Breast epithelium (tissue), 4 donors: Measurements from ENCODE around the gene HNRNPA0. TPM values are rescaled to one million over a fixed set of nuclear protein-coding genes. Genes with fewer than 3 reads are reported as not detected.

ENCODE experiments used
- DNase-seq, 2 donors: peaks; one replicate each; pipeline ENCODE4 v3.0.0-alpha.2; 2019; ENCODE audit warnings: low spot score in 2 of 2
- H3K27ac ChIP-seq, 2 donors: fragments of 200-600 bp; sonication (generic) in 1 of 2; one replicate each; pipeline ENCODE4 v1.5.1; 2016 to 2019; ENCODE audit warnings: mild to moderate bottlenecking in 1 of 2
- H3K27me3 ChIP-seq, 2 donors: fragments of 200-600 bp; sonication (generic) in 1 of 2; one replicate each; pipeline versions ENCODE4 v1.5.1 to v1.6.0; 2017 to 2019; ENCODE audit warnings: control low read depth in 1 of 2, mild to moderate bottlenecking in 1 of 2
- H3K36me3 ChIP-seq: fragments of 200-600 bp; one replicate; pipeline ENCODE4 v1.5.1; 2019
- H3K4me1 ChIP-seq, 2 donors: fragments of 200-600 bp; sonication (generic); one replicate each; pipeline ENCODE4 v1.5.1; 2016 to 2019; ENCODE audit warnings: control low read depth in 1 of 2
- H3K4me3 ChIP-seq, 3 donors: fragments of 200-600 bp; sonication (generic); 1 replicate in 2 of 3; 2 replicates in 1 of 3; pipeline ENCODE4 v1.5.1; 2016 to 2019; ENCODE audit warnings: mild to moderate bottlenecking in 3 of 3, moderate library complexity in 2 of 3
- H3K9me3 ChIP-seq, 2 donors: fragments of 200-600 bp; sonication (generic) in 1 of 2; one replicate each; pipeline ENCODE4 v1.5.1; 2016 to 2019; ENCODE audit warnings: control low read depth in 1 of 2
- POLR2A ChIP-seq: fragments of 450-650 bp; IDR thresholded peaks from one replicate; pipeline ENCODE4 v1.6.1; 2016; ENCODE audit warnings: antibody characterized with exemption, mild to moderate bottlenecking, moderate library complexity
- POLR2AphosphoS5 ChIP-seq, 3 donors: sonication (generic); formaldehyde crosslinking; IDR thresholded peaks; one replicate each; pipeline ENCODE4 v1.6.1; 2017; ENCODE audit warnings: antibody characterized with exemption in 3 of 3
- intact Hi-C: fragments of 100-400 bp; cut with DNase I; formaldehyde crosslinking; loops from one replicate; pipeline ENCODE4 v1.15.1; 2023; ENCODE audit warnings: low total_unique reads
- total RNA-seq, 3 donors: library from RNA; depleted of rRNA; stranded (reverse); fragments of >200 nt; gene quantifications; one replicate each; pipeline ENCODE4 v1.1.0, GENCODE V29; 2016
- TF ChIP-seq, protein P1 (sequence below), 3 donors: fragments of 450-650 bp; IDR thresholded peaks; one replicate each; pipeline ENCODE4 v1.5.1; 2016 to 2017; ENCODE audit warnings: antibody characterized with exemption in 3 of 3, mild to moderate bottlenecking in 3 of 3, moderate library complexity in 3 of 3

HNRNPA0 gene
- 10 to 100 TPM; 11.5 to 13.3 (median 11.8) TPM for total RNA-seq

DNA sequence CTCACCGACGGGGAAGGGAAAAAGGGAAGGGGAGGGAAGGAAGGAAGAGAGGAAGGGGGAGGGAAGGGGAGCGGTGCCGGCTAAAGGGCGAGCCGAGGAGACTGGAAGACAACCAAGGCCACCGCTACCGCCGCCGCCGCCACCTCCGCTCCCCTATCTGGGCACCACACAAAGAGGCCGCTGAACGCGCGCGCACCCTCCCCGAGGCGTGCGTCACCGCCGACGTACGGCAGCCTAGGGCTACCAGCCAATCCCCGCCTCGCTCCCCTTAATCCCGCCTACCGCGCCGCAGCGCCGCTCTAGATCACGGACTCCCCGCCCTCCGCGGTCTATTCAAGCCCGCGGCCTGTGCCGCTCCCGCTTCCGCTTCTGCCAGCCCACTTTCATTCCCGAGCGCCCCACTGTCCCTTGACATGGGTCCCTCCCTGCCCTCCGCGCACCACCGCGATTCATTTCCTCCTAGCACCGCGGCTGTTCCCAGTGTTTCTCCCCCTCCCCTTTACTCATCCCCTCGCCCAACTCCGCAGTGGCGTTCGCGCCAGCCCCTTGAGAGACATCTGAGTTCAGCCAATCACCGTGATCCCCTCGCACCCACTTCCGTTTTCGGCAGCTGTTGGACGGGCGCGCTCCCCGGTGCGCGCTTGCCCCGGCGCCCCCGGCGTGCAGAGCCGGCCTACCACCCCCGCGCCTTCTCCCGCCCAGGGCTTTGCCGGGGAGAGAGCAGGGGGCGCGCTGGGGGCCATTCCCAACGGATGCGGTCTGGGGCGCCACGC lies at the start of gene HNRNPA0:
Gene HNRNPA0, minus strand, starts transcription at position 176 of the 773 bp plus-strand sequence. CDS start 297 bp downstream, outside the sequence.
- Histone ChIP-seq H3K4me1 (no peaks in the 10 kb centered on the region), H3K36me3 (no peaks in the 10 kb centered on the region), H3K27me3 (no peaks in the 10 kb centered on the region), H3K27ac (peak within 1 kb of the TSS; percentile 100), H3K9me3 (no peaks in the 10 kb centered on the region), H3K4me3 (peak within 1 kb of the TSS; percentile 78 to 91 (median 88))
- TF ChIP-seq POLR2AphosphoS5 (IDR thresholded peaks at IDR 0.05): peak; percentile 83 to 96 (median 95)
- TF ChIP-seq, protein P1, sequence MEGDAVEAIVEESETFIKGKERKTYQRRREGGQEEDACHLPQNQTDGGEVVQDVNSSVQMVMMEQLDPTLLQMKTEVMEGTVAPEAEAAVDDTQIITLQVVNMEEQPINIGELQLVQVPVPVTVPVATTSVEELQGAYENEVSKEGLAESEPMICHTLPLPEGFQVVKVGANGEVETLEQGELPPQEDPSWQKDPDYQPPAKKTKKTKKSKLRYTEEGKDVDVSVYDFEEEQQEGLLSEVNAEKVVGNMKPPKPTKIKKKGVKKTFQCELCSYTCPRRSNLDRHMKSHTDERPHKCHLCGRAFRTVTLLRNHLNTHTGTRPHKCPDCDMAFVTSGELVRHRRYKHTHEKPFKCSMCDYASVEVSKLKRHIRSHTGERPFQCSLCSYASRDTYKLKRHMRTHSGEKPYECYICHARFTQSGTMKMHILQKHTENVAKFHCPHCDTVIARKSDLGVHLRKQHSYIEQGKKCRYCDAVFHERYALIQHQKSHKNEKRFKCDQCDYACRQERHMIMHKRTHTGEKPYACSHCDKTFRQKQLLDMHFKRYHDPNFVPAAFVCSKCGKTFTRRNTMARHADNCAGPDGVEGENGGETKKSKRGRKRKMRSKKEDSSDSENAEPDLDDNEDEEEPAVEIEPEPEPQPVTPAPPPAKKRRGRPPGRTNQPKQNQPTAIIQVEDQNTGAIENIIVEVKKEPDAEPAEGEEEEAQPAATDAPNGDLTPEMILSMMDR (IDR thresholded peaks at IDR 0.05): peak in 1 of 3 donors; percentile 15
- peak; percentile 95 for TF ChIP-seq POLR2A
- intact Hi-C loops: no loop called here
- peak; percentile 96 for DNase-seq

DNA sequence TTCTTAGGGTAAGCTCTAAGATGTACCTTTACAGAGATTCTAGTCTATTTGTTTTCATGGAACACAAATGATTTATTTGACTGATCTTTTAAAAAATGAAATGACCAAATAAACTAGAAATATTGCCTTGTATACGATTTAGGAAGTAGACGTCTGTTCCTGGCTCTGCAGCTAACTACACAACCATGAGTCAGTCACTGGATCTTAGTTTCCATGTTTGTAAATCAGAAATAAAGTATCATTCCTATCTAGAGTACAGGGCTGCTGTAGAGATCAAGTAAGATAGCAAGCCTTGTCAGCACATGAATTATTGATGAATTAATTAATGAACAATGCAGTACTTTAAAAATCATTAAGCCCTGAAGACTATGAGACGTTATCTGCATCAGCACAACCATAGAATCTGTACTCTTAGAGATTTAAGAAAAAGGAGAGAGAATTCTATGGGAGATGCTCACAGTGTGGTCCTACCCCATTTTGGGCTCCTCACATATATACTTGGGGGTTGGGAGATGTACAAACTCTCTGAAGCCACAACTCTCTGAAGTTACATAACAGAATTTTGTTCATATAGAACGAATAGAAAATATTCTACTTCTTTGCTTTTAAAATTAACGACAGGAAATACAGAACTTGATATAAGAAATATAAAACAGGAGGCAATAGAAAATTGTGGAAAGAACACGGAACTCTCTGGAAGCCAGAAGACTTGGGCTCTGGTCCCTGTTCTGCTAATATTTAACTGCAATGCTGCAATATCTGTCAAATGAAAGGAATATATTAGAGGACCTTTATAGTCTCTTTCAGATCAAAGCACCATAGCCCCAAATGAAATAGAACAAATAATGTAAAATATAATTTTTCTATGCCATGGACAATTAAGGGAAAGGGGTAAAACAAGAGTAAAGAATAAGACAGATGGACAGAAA lies 48.4 kb upstream of the HNRNPA0 start:
- no peak for DNase-seq
- intact Hi-C loops: no loop called here
- TF ChIP-seq, protein P1 (IDR thresholded peaks at IDR 0.05): no peak
- TF ChIP-seq POLR2A: no peak
- TF ChIP-seq POLR2AphosphoS5 (IDR thresholded peaks at IDR 0.05): no peak
- no peaks in the 10 kb centered on the region for H3K36me3 ChIP-seq
- H3K27ac ChIP-seq: no peak overlapping the region
- H3K27me3 ChIP-seq: no peaks in the 10 kb centered on the region
- H3K4me3 ChIP-seq: no peak overlapping the region
- H3K9me3 ChIP-seq: no peaks in the 10 kb centered on the region
- H3K4me1 ChIP-seq: no peaks in the 10 kb centered on the region

DNA sequence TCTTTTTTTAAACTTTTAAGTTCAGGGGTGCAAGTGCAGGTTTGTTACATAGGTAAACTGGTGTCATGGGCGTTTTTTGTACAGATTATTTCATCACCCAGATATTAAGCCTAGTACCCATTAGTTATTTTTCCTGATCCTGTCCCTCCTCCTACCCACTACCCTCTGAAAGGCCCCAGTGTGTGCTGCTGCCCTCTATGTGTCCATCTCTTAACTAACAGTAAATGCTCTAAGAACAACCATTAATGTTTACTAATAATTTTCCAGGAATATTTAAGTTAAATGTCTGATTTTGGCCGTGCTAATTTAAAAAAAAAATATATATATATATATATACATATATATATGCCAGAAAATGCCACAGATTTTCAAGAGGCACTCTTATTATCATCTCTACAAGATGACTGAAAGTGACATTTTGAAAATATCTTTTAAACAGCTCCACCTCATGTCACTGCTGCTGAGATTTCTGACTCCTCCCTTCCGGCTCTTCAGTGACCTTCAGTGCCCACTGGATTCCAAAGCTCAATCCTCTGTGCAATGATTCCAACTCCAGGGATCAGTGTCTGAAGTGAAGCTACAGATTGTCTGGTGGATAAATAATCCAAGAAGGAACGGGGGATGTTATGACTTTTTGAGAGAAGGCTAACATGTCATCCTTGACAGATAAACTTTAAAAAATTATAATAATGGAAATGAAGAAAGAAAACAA lies 46.7 kb upstream of the HNRNPA0 start:
- no peak for DNase-seq
- no peaks in the 10 kb centered on the region for H3K9me3 ChIP-seq
- intact Hi-C loops: no loop called here
- TF ChIP-seq, protein P1 (IDR thresholded peaks at IDR 0.05): no peak
- no peaks in the 10 kb centered on the region for H3K27me3 ChIP-seq
- no peaks in the 10 kb centered on the region for H3K4me1 ChIP-seq
- H3K27ac ChIP-seq: no peak overlapping the region
- no peaks in the 10 kb centered on the region for H3K36me3 ChIP-seq
- no peak overlapping the region for H3K4me3 ChIP-seq

DNA sequence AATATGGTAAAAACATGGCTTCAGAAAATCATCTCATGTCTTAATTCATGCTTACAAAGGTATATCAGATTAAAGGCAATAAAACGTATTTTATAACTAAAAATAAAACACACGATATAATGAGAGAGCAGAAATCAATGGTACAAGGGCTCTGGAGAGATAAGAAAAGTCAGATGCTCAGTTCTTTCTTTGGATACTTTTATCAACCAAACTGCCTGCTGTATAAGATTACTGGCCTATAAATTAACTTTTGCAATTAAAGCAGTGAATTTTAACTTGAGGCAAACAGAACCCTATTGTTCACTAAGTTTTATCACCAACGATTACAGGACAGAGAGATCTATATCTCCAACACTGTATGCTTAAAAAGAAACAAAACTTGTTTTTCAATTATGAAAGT lies 42.1 kb upstream of the HNRNPA0 start:
- Histone ChIP-seq H3K27ac (no peak overlapping the region), H3K4me3 (no peak overlapping the region), H3K27me3 (no peaks in the 10 kb centered on the region), H3K9me3 (no peaks in the 10 kb centered on the region), H3K4me1 (no peaks in the 10 kb centered on the region), H3K36me3 (no peaks in the 10 kb centered on the region)
- intact Hi-C loops: loop anchor here (10.0 kb wide), 1 partner anchor 1561 kb away; no protein-coding TSS in a partner anchor
- DNase-seq: no peak
- TF ChIP-seq POLR2AphosphoS5 (IDR thresholded peaks at IDR 0.05) (no peak), POLR2A (no peak)
- TF ChIP-seq, protein P1 (IDR thresholded peaks at IDR 0.05): no peak
